ENCODE data around the gene TNNI2. TPM values are rescaled to one million over a fixed set of nuclear protein-coding genes. Genes with fewer than 3 reads are reported as not detected.
A peak's percentile ranks its signal among the peaks of the same experiment; 100 is the strongest.

Gene TNNI2
- total RNA-seq, 2 experiments from 2014 or later, result 0.50 TPM; not detected in 1

- POLR2A ChIA-PET, result no interaction called here
- peak; percentile 95 for TF ChIP-seq CTCF (IDR thresholded peaks at IDR 0.05)
- Histone ChIP-seq H3K27me3 (ENCODE audit: control insufficient read depth in 1 of 2, insufficient read depth in 2 of 2, low read length in 2 of 2) (peaks cover 2 to 8% of the 10 kb centered on the region in 2 experiments), H3K36me3 (ENCODE audit: insufficient read depth, low read length) (no peaks in the 10 kb centered on the region), H3K9me3 (ENCODE audit: control insufficient read depth in 1 of 2, insufficient read depth in 1 of 2, low read length in 2 of 2) (peaks cover 0 to 3% of the 10 kb centered on the region in 2 experiments), H3K4me3 (ENCODE audit: low read length) (no peak overlapping the region), H3K4me1 (ENCODE audit: insufficient read depth, low read length) (peaks cover 31% of the 10 kb centered on the region), H3K27ac (ENCODE audit: low read depth in 1 of 2, low read length in 2 of 2) (no peak overlapping the region)
- peak; percentile 94 for ATAC-seq (ENCODE audit: poor library complexity)
- Mint-ChIP-seq H3K4me3 (no peak overlapping the region), H3K36me3 (ENCODE audit: low read depth) (no peaks in the 10 kb centered on the region), H3K4me1 (ENCODE audit: low read depth) (peaks cover 10% of the 10 kb centered on the region), H3K27me3 (no peaks in the 10 kb centered on the region), H3K27ac (no peak overlapping the region), H3K9me3 (no peaks in the 10 kb centered on the region)
- intact Hi-C loops (cut with DNase I, micrococcal nuclease), result loop anchor here (1.0 to 2.0 kb wide), 5 partner anchors 14 to 314 kb away; partner anchors contain the start of genes LSP1 (in 1 of the 2) and TNNT3 (in 1 of the 2)
- DNase-seq, result peak; percentile 71 to 90 (median 78)
- CTCF ChIA-PET, result interaction anchor here (1.1 to 1.6 kb wide), 2 partner anchors 165 to 185 kb away, joined by 3 to 6 read pairs; no protein-coding TSS in a partner anchor
Observed at GRCh38 chr11:1837171-1838076, 1.4 kb upstream of the TNNI2 start.

DNA sequence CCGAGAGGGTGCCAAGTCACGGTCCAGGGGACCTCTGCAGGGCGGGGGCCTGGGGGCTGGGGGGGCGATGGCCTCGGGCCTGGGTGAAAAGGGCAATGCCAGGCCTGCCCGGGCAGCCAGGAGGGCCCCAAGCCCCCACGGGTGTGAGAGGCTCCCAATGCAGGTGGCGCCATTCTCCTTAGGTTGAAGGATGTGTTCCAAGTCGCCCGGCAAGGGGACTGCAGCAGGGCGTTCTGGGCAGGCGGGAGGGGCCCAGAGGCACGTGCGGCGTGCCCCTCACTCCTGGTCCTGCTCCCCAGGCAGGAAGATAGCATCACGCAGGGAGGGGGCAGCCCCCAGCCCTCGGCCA is 730 bp upstream of the TNNI2 start:
- Mint-ChIP-seq H3K27ac (no peak overlapping the region), H3K9me3 (no peaks in the 10 kb centered on the region), H3K27me3 (no peaks in the 10 kb centered on the region), H3K4me3 (no peak overlapping the region), H3K36me3 (ENCODE audit: low read depth) (no peaks in the 10 kb centered on the region), H3K4me1 (ENCODE audit: low read depth) (peaks cover 12% of the 10 kb centered on the region)
- POLR2A ChIA-PET, result interaction anchor here (1.2 to 1.3 kb wide), 2 partner anchors 14 to 163 kb away, joined by 3 to 4 read pairs; partner anchors contain the start of gene LSP1
- intact Hi-C loops (cut with DNase I, micrococcal nuclease), result loop anchor here in 1 of 2 experiments (1.0 kb wide), 1 partner anchor 15 kb away; the partner anchor contains the start of gene LSP1
- peaks cover 29% of the 10 kb centered on the region for H3K4me1 ChIP-seq (ENCODE audit: insufficient read depth, low read length)
- H3K27me3 ChIP-seq (ENCODE audit: control insufficient read depth in 1 of 2, insufficient read depth in 2 of 2, low read length in 2 of 2), result peaks cover 1 to 2% of the 10 kb centered on the region in 2 experiments
- peaks cover 0 to 3% of the 10 kb centered on the region in 2 experiments for H3K9me3 ChIP-seq (ENCODE audit: control insufficient read depth in 1 of 2, insufficient read depth in 1 of 2, low read length in 2 of 2)
- CTCF ChIA-PET, result interaction anchor here (1.1 kb wide), 1 partner anchor 44 kb away, joined by 4 read pairs; no protein-coding TSS in a partner anchor
- peak in 3 of 14 experiments; percentile 23 to 49 (median 24) for DNase-seq
- H3K36me3 ChIP-seq (ENCODE audit: insufficient read depth, low read length), result no peaks in the 10 kb centered on the region
- TF ChIP-seq CTCF (IDR thresholded peaks at IDR 0.05), result no peak
- no peak overlapping the region for H3K4me3 ChIP-seq (ENCODE audit: low read length)
- H3K27ac ChIP-seq (ENCODE audit: low read depth in 1 of 2, low read length in 2 of 2), result no peak overlapping the region
- no peak for ATAC-seq (ENCODE audit: poor library complexity)

GRCh38 chr11:1839204-1839923 is 583 bp downstream of the TNNI2 start:
- H3K27ac Mint-ChIP-seq, result no peak overlapping the region
- no peaks in the 10 kb centered on the region for H3K27me3 Mint-ChIP-seq
- no peak for ATAC-seq (ENCODE audit: poor library complexity)
- no peaks in the 10 kb centered on the region for H3K36me3 ChIP-seq (ENCODE audit: insufficient read depth, low read length)
- peaks cover 42% of the 10 kb centered on the region for H3K4me1 ChIP-seq (ENCODE audit: insufficient read depth, low read length)
- peaks cover 25% of the 10 kb centered on the region for H3K4me1 Mint-ChIP-seq (ENCODE audit: low read depth)
- no peak for TF ChIP-seq CTCF (IDR thresholded peaks at IDR 0.05)
- no peak overlapping the region for H3K4me3 Mint-ChIP-seq
- H3K9me3 Mint-ChIP-seq, result no peaks in the 10 kb centered on the region
- no peak overlapping the region for H3K4me3 ChIP-seq (ENCODE audit: low read length)
- CTCF ChIA-PET, result interaction anchor here (1.1 kb wide), 1 partner anchor 43 kb away, joined by 4 read pairs; no protein-coding TSS in a partner anchor
- H3K36me3 Mint-ChIP-seq (ENCODE audit: low read depth), result no peaks in the 10 kb centered on the region
- peaks cover 0 to 2% of the 10 kb centered on the region in 2 experiments for H3K27me3 ChIP-seq (ENCODE audit: control insufficient read depth in 1 of 2, insufficient read depth in 2 of 2, low read length in 2 of 2)
- H3K9me3 ChIP-seq (ENCODE audit: control insufficient read depth in 1 of 2, insufficient read depth in 1 of 2, low read length in 2 of 2), result peaks cover 0 to 3% of the 10 kb centered on the region in 2 experiments
- intact Hi-C loops (cut with DNase I, micrococcal nuclease), result no loop called here
- DNase-seq, result peak in 1 of 14 experiments; percentile 13
- H3K27ac ChIP-seq (ENCODE audit: low read depth in 1 of 2, low read length in 2 of 2), result no peak overlapping the region
- POLR2A ChIA-PET, result interaction anchor here (1.2 to 1.3 kb wide), 2 partner anchors 13 to 161 kb away, joined by 3 to 4 read pairs; partner anchors contain the start of gene LSP1
